ENCODE measurements around the gene CWC27.
"Not testable (repeated sequence)": the region's sequence is repeated elsewhere in the genome, so short reads cannot be mapped to it uniquely, and the experiment has no call there.

Gene CWC27

DNA sequence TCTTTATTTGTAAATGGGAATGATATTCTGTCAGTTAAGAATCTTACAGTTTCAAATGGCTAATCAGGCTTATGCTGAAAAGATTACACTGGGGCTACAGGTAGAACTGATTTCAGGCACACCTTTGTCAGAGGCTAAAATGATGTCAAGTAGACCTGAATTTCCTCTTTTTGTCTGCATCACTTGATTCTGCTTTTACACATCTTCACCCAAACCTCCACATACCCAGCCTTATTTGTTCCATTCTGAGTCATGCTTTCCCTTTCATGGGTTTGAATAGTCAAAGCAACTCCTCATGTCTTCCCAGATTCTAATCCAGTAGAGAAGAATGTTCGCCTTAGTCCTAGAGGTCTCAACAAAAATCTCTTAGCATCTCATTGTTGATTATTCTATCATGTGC lies 156.4 kb downstream of the CWC27 start:
- DNase-seq (ENCODE audit: low spot score), result no peak

DNA sequence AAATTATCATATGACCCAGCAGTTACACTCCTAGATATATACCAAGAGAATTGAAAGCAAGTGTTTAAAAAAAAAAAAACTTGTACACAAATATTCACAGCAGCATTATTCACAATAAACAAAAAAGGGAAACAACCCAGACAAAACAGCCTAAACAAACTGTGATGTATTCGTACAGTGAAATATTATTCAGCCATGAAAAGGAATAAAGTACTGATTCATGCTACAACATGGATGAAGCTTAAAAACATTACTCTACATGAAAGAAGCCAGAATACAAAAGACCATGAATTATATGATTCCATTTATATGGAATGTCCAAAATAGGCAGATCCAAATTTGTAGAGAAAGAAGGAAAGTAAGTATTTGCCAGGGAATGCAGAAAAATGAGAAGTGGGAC lies 161.1 kb downstream of the CWC27 start:
- no peak for DNase-seq (ENCODE audit: low spot score)

DNA sequence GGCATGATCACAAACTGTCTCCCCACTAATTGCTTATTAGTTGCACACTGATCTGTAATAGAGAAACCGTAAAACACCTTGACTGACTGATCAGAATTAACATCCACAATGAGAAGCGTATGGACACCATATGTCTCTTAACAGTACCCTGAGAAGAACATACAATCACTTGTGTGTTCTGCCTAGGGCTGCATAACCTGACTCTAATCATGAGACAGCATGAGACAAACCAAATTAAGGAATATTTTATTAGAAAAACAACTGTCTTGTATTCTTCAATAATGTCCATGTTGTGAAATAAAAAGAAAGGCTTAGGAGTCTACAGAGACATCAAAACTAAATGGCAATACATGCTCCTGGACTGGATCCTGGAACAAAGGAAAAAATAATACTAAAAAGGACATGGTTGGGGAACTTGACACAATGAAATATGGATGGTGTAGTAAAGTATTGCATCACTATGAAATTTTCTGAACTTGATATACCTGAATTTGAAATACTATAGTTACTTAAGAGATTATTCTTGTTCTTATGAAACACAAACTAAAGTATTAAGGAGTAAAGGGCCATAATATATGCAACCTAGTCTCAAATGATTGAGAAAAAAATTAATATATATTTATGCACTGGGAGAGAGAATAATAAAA lies 162.1 kb downstream of the CWC27 start:
- no peak for DNase-seq (ENCODE audit: low spot score)

- DNase-seq (ENCODE audit: low spot score), result not testable (repeated sequence)
These were observed 170.7 kb downstream of the CWC27 start for GRCh38 chr5:64939422-64939771.

DNA sequence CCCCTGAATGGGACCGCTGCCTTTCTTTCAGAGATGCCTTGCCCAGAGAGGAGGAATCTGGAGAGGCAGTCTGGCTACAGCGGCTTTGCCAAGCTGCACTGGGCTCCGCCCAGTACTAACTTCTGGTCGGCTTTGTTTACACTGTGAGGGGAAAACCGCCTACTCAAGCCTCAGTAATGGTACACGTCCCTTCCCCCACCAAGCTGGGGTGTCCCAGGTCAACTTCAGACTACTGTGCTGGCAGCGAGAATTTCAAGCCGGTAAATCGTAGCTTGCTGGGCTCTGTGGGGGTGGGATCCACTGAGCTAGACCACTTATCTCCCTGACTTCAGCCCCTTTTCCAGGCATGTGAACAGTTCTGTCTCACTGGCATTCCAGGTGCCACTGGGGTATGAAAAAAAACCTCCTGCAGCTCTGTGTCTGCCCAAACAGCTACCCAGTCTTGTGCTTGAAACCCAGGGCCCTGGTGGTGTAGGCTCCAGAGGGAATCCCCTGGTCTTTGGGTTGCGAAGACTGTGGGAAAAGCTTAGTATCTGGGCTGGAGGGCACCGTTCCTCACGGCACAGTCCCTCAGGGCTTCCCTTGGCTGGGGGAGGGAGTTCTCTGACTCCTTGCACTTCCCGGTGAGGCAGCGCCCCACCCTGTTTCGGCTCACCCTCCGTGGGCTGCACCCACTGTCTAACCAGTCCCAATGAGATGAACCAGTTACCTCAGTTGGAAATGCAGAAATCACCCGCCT lies 171.2 kb downstream of the CWC27 start:
- DNase-seq (ENCODE audit: low spot score), result no peak

- no peak for DNase-seq (ENCODE audit: low spot score)
These were observed 173.7 kb downstream of the CWC27 start for GRCh38 chr5:64942460-64942859.

GRCh38 chr5:64944868-64945267 lies 176.1 kb downstream of the CWC27 start:
- no peak for DNase-seq (ENCODE audit: low spot score)

DNA sequence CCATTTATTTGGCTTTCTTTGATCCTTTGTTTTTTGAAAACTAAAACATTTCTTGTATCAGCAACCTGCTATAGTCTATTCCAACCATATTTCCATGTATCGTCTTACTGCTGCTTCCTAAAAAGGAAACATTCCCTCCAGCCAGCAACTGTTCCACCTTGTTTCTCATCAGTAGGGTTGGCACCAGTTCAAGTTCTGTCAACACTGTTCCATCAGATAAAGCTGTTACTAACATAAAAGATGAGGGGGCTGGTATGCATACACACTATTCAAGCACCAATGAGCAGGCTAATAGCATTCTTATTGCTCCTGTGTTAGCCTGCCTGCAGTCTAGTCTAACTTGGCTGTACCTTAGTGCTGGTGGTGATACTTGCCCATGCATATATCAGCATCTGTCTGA lies 178.3 kb downstream of the CWC27 start:
- no peak for DNase-seq (ENCODE audit: low spot score)

- DNase-seq (ENCODE audit: low spot score), result no peak
These were observed 179.1 kb downstream of the CWC27 start for GRCh38 chr5:64947801-64948200.

DNA sequence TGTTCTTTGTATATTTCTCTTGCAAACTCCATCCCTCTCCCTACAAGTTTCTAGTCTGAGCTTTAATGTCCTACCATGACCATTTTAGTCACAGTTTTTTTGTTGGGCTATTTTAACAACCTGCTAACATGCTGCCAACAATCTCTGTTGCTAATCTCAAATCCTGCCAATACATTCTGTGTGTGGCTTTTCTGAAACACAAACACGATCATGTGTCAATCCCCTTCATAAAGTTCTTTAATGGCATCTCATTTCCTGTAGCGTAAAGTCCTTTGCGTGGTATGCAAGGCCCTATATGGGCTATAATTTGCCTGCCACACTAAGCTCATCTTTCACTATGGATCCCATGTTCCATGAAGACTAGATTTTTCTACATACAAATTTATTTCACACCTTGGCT lies 180.6 kb downstream of the CWC27 start:
- no peak for DNase-seq (ENCODE audit: low spot score)

DNA sequence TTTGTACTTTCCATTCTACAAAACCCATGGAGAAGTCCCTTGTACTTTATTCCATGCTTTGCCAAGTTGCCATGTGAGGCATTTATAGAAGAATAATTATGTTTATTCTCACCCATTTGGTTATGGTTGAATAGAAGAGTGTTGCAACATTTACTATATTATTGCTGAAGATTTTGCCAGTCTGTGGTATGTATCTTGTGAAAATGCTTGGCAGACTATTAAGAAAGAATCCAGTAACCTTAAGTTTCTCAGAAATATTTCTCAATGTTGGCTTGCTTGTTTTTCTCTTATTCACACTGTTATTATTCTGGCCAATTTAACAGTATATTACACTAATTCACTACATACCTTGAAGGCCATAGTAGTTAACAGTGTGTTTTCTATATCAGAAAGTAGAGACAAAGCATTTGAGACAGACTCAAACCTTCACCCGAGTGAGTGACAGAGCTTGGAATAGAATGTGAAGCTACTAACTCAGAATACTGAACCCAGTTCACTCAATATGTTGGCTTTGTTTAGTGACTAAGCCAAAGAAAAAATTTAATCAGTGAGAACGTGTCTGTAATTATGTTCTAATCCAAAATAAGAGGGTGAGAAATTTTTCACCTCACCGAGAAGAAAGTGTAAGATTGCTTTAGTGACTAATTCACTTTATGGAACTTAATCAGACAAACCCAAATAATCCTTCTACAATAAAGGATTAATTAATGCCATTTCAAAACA lies 184.4 kb downstream of the CWC27 start:
- DNase-seq (ENCODE audit: low spot score), result no peak

DNA sequence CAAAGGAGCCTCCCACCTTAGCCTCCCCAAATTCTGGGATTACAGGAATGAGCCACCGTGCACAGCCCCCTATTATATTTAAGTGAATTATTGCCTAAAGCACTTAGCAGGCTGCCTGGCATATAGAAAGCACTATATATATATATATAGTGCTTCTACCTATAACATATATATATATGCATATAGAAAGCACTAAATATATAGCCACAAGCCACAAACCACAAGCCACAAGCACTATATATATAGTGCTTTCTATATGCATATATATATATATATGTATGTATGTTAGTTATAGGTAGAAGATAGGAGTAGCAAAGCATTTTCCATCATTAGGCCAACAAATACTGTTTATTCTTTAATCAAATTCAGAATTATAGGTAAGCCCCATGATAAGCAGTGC lies 185.8 kb downstream of the CWC27 start:
- DNase-seq (ENCODE audit: low spot score), result no peak

DNA sequence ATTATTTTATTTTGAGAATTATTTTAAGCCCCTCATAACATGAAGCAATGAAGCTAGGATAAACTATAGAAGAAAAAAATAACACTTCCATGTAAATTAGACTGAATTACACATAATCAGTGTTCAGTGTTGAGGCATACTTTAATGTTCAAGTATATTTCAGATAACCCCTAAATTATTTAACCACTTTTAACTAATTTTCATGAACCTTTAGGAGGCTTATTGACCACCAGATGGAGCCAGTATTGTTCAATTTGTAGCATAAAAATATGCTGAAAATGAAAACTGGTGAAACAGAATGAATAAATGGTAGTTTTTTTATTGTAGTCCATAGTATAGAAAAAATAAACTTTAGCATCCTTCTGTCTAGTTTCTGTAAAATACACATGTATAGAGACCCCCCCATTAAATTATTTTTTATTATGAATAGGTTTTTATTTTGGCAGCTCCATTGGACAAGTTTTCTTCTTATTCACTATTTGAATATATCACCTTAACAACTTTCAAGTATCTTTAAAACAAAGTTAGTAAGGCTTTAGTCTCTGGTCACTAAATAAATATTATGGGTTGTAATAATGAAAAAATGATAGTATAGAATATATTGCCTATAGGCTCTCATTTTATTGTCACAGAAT lies 190.1 kb downstream of the CWC27 start:
- DNase-seq (ENCODE audit: low spot score), result no peak

- no peak for DNase-seq (ENCODE audit: low spot score)
These were observed 194.5 kb downstream of the CWC27 start for GRCh38 chr5:64963278-64963677.

DNA sequence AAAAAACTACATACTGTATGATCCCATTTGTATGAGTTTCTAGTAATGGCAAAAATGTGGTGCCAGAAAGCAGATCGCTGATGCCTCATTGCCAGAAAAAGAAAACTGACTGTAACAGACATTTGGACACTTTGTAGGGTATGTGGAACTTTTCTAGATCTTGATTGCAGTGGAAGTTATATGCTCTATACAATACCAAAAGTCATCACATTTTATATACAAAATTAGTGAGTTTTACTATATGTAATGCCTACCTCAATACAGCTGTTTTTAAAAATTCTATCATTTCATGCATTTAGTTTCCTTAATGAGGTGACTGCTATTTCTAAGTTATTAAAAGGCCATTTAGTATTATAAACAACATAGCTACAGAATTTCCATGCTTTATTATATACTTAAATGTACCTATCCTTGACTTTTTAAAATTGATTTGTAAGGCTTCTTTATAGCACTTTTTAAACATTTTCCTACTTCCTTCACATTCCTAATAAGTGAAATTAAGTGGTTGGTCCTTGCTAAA lies 199.9 kb downstream of the CWC27 start:
- DNase-seq (ENCODE audit: low spot score), result no peak

DNA sequence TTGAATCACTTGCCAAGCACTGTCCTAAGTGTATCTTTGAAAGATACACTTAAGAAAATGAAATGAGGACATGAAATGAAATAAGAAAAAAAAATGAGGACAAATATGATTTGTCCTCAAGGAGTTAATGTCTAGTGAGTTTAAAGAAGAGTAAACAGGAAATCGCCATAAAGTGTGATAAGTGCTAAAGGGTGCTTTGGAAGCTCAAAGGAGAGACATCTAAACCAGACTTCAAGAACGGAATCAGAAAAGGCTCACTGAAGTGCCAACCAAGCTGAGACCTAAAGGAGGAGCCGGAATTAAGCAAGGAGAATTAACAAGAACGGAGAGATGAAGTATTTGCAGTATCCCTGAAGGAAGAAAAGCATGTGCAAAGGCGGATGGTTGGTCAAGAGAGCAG lies 200.8 kb downstream of the CWC27 start:
- no peak for DNase-seq (ENCODE audit: low spot score)

GRCh38 chr5:64971513-64971912 lies 202.8 kb downstream of the CWC27 start:
- DNase-seq (ENCODE audit: low spot score), result no peak

DNA sequence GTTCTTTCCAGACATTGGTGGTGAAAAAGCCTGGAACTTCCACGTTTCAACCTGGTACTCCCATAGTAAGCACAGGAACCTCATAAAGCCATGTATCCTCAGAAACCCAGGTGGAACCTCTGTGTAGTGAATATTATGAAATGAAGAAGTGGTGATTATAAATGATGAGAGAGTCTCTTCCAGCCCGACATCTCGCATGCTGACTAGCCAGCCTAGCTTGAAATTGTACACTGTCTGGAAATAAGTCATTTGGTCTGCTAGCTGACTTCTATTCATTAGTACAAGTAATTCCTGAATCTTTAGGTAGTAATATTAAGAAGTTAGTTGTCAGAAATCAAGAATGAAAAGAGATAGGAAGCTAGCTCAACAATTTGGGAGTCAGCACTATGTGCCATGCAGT lies 203.3 kb downstream of the CWC27 start:
- no peak for DNase-seq (ENCODE audit: low spot score)

GRCh38 chr5:64972591-64972990 lies 203.9 kb downstream of the CWC27 start:
- no peak for DNase-seq (ENCODE audit: low spot score)

DNA sequence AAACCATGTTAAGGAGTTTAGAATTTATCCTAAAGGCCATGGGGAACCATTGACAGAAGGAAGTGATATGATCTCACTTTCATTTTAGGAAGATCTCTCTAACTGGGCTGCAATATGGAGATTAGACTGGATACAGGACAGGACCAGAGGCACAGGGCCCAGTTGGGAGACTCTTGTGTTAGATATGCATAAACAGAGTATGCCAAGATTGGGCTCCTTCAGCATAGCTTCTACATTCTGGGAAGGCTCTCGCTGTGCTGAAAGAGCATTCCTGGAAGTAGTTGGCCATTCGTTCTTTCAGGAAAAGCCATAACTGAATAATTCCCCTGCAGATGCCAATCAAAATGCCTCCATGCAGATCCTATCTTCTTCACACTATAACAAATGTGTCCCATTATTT lies 204.5 kb downstream of the CWC27 start:
- no peak for DNase-seq (ENCODE audit: low spot score)

DNA sequence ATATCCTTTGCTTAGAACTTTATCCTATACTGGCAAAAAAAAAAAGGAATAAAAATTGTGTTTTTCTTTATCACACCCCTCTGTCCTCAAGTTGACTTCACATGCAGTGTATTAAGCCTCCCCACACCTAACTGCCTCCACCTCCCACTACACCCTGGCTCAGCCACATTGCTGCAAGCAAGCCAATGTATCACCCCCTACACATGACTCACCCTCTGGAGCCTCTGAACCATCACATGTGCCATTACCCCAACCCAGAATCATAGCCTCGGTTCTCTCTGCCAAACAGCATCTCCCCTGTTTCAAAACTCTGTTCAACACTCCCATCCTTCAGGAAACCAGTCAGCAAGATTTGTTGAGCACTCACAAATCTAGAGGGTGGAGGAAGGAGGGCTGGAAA lies 209.0 kb downstream of the CWC27 start:
- no peak for DNase-seq (ENCODE audit: low spot score)

GRCh38 chr5:64978546-64978945 lies 209.8 kb downstream of the CWC27 start:
- no peak for DNase-seq (ENCODE audit: low spot score)

GRCh38 chr5:64979531-64979930 lies 210.8 kb downstream of the CWC27 start:
- DNase-seq (ENCODE audit: low spot score), result no peak
